Cardiac fibroblast (primary cell): ENCODE results near the gene CRTAC1.

Experiments used
- DNase-seq, 2 donors: peaks; one replicate each; pipeline versions ENCODE4 v3.0.0 to v3.0.0-alpha.2; 2010; ENCODE audit warnings: low read depth in 2 of 2
- H3K4me3 ChIP-seq, 2 donors: replicated peaks in 1 of 2; 1 replicate in 1 of 2; 2 replicates in 1 of 2; pipeline ENCODE4 v1.5.1; 2011; ENCODE audit warnings: low read depth in 2 of 2, low read length in 2 of 2, mild to moderate bottlenecking in 2 of 2, moderate library complexity in 1 of 2
- TF ChIP-seq, protein P1 (sequence below): IDR thresholded peaks from one replicate; pipeline ENCODE4 v1.5.1; 2011; ENCODE audit warnings: low read depth, mild to moderate bottlenecking, low read length, inconsistent platforms

Gene CRTAC1

DNA sequence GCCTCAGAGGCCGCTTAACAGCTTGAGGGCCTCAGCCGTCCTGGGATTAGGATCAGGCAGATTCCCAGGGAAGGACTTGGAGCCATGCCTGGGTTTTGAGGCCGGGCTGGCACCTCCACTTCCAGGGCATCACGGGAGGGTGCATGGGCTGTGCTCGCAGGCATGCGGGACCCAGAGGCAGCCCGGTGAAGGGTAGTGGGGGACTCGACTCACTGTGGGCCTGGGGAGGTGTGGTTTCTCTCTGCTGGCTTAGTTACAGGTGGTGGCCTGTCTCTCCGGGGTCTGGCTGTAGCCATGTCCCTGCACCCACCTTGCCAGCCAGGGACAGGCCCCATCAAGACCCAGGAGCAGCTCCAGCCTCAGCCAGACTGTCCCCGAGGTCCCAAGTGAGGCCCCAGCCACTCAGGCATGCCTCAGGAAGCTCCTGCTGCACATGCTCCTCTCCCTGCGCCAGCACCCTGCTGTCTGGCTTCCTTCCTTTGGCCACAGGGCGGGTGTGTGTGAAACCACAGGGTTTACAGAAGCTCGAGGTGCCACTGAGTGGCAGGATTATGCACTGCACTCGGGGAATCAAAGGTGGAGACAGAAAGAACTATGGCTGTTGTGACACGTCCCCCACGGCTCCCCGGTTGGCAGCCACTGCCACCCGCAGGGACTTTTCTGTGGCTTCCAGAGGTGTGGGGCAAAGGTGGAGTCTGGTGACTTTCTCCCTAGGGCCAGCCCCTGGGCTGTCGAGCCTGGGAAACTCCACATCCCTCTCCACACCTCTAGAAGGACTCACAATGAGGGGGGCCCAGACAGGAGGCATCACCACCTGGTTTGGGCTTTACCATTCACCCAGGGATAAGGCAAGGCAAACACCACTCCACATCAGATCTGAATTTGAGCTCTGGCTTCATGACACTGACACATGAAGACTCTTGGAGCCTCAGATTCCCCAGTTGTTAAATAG, 161.1 kb downstream of the CRTAC1 start:
- TF ChIP-seq, protein P1, sequence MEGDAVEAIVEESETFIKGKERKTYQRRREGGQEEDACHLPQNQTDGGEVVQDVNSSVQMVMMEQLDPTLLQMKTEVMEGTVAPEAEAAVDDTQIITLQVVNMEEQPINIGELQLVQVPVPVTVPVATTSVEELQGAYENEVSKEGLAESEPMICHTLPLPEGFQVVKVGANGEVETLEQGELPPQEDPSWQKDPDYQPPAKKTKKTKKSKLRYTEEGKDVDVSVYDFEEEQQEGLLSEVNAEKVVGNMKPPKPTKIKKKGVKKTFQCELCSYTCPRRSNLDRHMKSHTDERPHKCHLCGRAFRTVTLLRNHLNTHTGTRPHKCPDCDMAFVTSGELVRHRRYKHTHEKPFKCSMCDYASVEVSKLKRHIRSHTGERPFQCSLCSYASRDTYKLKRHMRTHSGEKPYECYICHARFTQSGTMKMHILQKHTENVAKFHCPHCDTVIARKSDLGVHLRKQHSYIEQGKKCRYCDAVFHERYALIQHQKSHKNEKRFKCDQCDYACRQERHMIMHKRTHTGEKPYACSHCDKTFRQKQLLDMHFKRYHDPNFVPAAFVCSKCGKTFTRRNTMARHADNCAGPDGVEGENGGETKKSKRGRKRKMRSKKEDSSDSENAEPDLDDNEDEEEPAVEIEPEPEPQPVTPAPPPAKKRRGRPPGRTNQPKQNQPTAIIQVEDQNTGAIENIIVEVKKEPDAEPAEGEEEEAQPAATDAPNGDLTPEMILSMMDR = peak; percentile 87
- no peak overlapping the region for H3K4me3 ChIP-seq
- DNase-seq = peak; percentile 84 to 85

DNA sequence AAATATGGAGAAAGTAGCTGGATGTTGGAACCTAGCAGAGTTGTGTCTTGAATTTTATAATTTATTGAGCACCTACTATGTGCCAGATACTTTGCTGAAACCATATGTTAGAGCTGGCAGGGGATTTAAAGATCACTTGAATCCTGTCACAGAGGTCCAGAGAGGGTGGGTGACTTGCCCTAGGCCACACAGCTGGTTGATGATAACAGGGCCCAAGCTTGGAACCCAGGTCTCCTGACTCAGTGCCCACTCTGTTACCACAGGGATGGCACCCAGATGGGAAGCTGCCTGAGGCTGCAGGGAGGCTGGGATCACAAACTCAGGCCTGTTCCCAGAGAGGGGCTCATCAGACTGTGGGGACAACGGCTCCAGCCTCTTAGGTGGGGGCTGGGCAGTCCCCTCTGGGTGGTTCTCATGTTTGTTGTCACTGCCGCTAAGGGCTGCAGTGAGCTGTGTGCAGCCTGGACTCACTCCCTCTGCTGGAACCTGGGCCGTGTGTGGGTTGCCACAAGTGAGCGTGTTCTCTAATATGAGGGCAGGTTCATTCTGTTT, 162.2 kb downstream of the CRTAC1 start:
- DNase-seq = no peak
- no peak overlapping the region for H3K4me3 ChIP-seq
- TF ChIP-seq, protein P1 = no peak

DNA sequence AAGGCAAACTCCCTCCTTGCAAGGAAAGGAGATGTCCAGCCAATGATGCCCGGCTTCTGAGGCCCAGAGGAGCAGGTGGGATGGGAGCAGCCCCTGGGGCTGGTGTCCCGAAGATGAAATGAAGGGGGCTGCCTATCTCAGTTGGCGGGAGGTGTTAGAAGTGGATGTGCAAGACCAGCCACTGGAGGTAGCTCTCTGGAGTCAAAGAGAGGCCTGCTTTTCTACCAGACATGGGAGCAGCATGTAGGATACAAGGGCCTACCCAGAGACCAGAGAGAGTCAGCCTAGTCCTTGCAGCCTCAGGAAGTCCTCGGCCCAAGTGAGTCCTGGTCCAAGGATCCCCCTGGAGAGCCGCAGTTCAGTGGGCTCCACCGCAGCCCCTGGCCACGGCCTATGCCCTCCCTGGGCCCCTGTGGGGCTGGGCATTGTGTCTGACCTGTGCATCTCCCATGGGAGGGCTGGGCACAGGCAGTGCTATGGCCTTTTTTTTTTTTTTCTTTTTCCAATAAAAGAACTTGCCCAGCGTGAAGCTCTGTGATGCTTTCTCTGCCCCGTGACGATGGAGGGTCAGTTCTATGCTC, 163.1 kb downstream of the CRTAC1 start:
- no peak overlapping the region for H3K4me3 ChIP-seq
- TF ChIP-seq, protein P1 = no peak

DNA sequence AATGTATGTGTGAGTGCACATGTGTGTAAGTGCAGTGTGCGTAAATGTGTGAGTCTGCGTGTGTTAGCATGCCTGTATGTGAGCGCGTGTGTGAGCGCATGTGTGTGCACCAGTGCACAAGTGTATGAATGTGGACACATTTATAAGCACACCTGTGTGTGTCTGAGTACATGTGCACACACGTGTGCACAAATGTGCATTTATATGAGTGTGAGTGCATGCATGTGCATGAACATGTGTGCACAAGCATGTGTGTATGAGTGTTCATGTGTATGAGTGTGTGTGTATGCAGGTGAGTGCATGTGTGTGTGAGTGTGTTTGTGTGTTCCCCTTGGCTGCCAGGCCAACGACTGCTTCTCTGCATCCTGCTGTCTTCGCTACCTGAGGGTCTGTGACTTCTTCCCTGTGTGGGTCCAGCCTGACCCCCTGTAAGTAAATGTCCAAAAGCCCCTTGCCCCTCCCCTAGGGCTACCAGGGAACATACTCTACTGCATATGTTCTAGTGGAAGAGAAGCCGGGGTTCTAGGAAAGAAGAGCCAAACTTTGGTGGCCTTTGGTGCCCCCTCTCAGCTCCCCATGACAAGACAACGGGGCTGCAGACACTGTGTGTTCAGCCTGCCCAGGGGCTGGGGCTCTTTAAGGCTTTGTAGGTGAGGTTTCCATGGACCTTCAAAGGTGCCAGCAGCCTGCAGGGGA, 163.7 kb downstream of the CRTAC1 start:
- H3K4me3 ChIP-seq = no peak overlapping the region
- TF ChIP-seq, protein P1 = no peak
- no peak for DNase-seq

More for the DNA sequence above, 163.1 kb downstream of the CRTAC1 start:
- DNase-seq = no peak

DNA sequence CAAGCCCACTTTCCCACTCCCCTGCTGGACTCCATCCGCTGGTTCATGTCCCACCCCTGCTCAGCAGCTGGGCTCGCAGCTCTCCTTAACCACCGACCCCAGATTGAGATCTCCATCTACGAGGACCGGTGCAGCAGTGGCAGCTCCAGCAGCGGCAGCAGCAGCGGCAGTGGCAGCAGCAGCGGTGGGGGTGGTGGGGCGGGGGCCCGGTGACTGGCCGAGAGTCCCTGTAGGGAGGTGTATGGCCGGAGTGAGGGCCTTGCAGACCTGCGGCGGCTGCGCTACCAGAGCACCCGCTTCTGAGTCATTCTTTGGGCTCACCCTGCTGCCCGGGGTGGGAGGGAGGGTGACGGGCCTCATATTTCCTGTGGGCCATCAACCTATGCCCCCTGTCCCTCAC, 164.9 kb downstream of the CRTAC1 start:
- DNase-seq = no peak
- TF ChIP-seq, protein P1 = no peak
- no peak overlapping the region for H3K4me3 ChIP-seq

DNA sequence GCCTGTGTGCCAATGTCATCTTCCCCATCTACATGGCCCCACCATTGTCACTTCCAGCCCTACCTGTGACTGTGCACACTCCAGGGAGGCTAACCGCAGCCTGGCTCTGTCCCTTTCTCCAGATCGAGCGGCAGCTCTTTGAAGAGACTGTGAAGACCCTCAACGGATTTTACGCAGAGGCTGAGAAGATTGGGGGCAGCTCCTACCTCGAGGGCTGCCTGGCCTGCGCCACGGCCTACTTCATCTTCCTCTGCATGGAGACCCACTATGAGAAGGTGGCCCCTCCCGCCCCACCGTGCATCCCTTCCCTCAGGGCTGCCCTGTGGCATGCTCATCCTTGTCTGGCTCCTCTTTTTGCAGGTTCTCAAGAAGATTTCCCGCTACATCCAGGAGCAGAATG, 166.6 kb downstream of the CRTAC1 start:
- H3K4me3 ChIP-seq = no peak overlapping the region
- no peak for DNase-seq
- TF ChIP-seq, protein P1 = no peak
